Pericardium fibroblast (primary cell): ENCODE results near the gene PRODH. TPM values are rescaled to one million over a fixed set of nuclear protein-coding genes. Genes with fewer than 3 reads are reported as not detected.

ENCODE experiments used
- total RNA-seq: library from RNA; depleted of rRNA; stranded (reverse); fragments of >200 nt; gene quantifications from 2 replicates; pipeline ENCODE4 v1.2.3, GENCODE V29; 2015

The PRODH gene
- total RNA-seq = 0.93 and 13.6 TPM in 2 replicates

DNA sequence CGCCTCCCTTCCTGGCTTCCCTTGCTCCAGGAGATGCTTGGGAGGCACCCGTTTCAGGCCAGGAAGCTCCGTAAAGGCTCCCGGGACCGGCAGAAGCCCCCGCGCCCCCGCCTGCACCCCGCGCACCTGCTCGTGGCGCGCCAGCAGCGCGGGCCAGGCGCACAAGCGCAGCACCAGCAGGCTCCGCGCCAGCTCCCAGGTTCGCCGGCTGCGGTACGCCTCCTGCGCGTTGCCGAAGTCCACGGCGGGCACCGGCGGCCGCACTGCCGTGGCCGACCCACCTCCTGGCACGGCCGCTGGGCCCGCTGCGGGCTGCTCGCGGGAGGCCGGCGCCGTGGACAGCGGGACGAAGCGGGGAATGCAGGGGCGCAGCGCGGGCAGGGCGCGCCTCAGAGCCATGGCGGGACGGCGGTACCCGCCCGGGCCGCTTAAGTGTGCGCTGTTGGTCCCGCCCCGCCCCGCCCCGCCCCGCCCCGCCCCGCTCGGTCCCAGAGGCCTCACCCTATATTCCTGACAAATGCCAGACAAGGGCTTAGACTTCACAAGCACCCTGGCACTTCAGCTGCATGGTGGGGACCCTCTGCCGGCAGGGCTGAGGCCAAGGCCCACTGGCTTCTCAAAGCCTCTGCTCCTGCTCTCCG lies at the start of gene PRODH:
PRODH (minus strand) TSS at position 405 of the 641 bp plus-strand sequence; CDS start at position 399, 6 bp downstream.

DNA sequence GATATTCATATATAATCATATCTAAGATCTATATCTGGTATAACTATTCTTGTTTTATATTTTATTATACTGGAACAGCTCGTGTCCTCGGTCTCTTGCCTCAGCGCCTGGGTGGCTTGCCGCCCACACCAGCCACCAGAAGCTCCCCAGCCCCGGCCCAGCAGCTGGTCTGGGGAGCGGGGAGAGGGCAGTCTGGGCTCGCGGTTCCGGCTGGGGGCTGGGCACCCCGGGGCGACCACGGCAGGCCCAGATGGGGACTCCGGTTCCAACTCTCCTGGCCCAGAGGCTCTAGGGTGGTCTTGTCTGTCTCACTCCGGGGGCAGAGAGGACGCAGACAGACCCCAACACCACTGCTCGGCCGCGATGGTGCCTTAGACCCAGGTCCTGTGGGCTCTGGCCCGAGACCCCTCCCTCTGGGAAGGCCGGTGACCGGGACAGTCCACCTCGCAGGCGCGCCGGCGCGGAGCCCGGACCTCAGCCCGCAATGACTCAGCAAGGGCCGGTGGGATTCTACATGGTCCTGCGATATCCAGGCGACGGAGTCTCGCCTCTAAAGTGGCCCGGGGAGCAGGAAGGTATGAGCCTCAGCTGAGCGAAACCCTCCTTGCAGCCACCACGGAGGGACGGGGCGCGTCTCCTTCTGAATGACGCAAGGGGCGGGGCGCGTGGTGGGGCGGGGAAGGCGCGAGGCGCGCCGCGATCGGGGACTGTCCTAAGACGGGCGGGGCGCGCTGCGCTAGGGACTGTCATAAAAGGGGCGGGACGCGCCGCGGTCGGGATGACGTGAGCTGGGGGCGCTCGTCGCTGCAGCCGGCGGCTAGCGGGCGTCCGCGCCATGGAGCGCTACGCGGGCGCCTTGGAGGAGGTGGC lies 30.3 kb downstream of the PRODH start, which contains the start of gene DGCR6:
DGCR6 (plus strand) TSS at position 781 of the 870 bp plus-strand sequence; CDS start at position 836, 55 bp downstream.

Other genes starting within 250 kb of the PRODH start
- 1.4 and 4.7 TPM in 2 replicates for gene DGCR6, start 30.0 kb downstream of the PRODH start, total RNA-seq
- gene DGCR2, start 186.1 kb upstream of the PRODH start, total RNA-seq = 36.5 and 43.6 TPM in 2 replicates
- not detected in 2 replicates for gene TSSK2, start 195.0 kb upstream of the PRODH start, total RNA-seq
- gene ESS2, start 208.4 kb upstream of the PRODH start, total RNA-seq = 12.4 and 24.8 TPM in 2 replicates
- not detected in 2 replicates for gene GSC2, start 214.0 kb upstream of the PRODH start, total RNA-seq
- 153 and 195 TPM in 2 replicates for gene SLC25A1, start 242.4 kb upstream of the PRODH start, total RNA-seq